ENCODE data around the gene ALG12. TPM values are rescaled to one million over a fixed set of nuclear protein-coding genes. Genes with fewer than 3 reads are reported as not detected.

Gene ALG12
- total and polyA plus RNA-seq, 2 of the 13 experiments (the other 11 are each of a cell fraction or from before 2014, with no cell fraction given) = 7.8 to 15.8 TPM

- no peak for TF ChIP-seq AKNA (CRISPR knock-in tag; IDR thresholded peaks at IDR 0.05; ENCODE audit: borderline replicate concordance)
- no peak for TF ChIP-seq ESRRA (CRISPR knock-in tag; IDR thresholded peaks at IDR 0.05; ENCODE audit: low read depth)
- 0 out of 2 replicates have a peak, but pooled peaks have one; percentile 15 for TF ChIP-seq YEATS2 (CRISPR knock-in tag; IDR thresholded peaks at IDR 0.05; ENCODE audit: borderline replicate concordance)
- TF ChIP-seq ZNF512 (CRISPR knock-in tag; IDR thresholded peaks at IDR 0.05) = 0 out of 2 replicates have a peak, but pooled peaks have one; percentile 50
- TF ChIP-seq ZNF451 (CRISPR knock-in tag; IDR thresholded peaks at IDR 0.05) = no peak
- TF ChIP-seq ZMYM3 (CRISPR knock-in tag; IDR thresholded peaks at IDR 0.05) = peak; percentile 36; the same call in 1 of the 2 replicates
- TF ChIP-seq MYC (CRISPR knock-in tag; IDR thresholded peaks at IDR 0.05; ENCODE audit: borderline replicate concordance) = no peak
- no peak for TF ChIP-seq PRDM10 (CRISPR knock-in tag; IDR thresholded peaks at IDR 0.05; ENCODE audit: low read depth)
- peak; percentile 72; the same call in 1 of the 2 replicates for TF ChIP-seq HIC2 (CRISPR knock-in tag; IDR thresholded peaks at IDR 0.05; ENCODE audit: low read depth)
- no peak for TF ChIP-seq MXD3 (CRISPR knock-in tag; IDR thresholded peaks at IDR 0.05)
- TF ChIP-seq PATZ1 (CRISPR knock-in tag; IDR thresholded peaks at IDR 0.05) = peak; percentile 75
Observed at GRCh38 chr22:49941507-49942316, 23.5 kb upstream of the ALG12 start (continued).
